K562 treated with DMSO at 1 percent for 12 hours (cell line): Measurements from ENCODE around the gene GMFB. TPM values are rescaled to one million over a fixed set of nuclear protein-coding genes. Genes with fewer than 3 reads are reported as not detected.

ENCODE experiments used
- total RNA-seq: library from RNA; unstranded; fragments of 300-600 nt; gene quantifications from 2 replicates; pipeline ENCODE4 v1.2.3, GENCODE V29; 2022; ENCODE audit not compliant: insufficient read depth

Gene GMFB
- total RNA-seq: 4.3 and 15.3 TPM in 2 replicates

GRCh38 chr14:54488646-54489317, at the start of gene GMFB:
Gene GMFB, minus strand, starts transcription at chr14:54488980. Its CDS starts 53 bp downstream, at chr14:54488927.

GRCh38 chr14:54509546-54510501, 21.0 kb upstream of the GMFB start, which contains the start of gene CGRRF1:
Gene CGRRF1, plus strand, starts transcription at chr14:54509906. Its CDS starts 54 bp downstream, at chr14:54509960.

GRCh38 chr14:54440873-54441868, 47.6 kb downstream of the GMFB start, which contains the start of gene CNIH1:
Gene CNIH1, minus strand, starts transcription at chr14:54441374. Its CDS starts 47 bp downstream, at chr14:54441327.

Other genes with a start within 250 kb of the GMFB start
- gene CDKN3, start 92.0 kb downstream of the GMFB start, total RNA-seq: 35.8 and 70.2 TPM in 2 replicates
- 50.6 and 59.4 TPM in 2 replicates for gene CNIH1, start 47.6 kb downstream of the GMFB start, total RNA-seq
- 5.1 and 7.8 TPM in 2 replicates for gene CGRRF1, start 20.9 kb upstream of the GMFB start, total RNA-seq
- gene SAMD4A, start 78.1 kb upstream of the GMFB start, total RNA-seq: 0.98 and 4.1 TPM in 2 replicates